ENCODE measurements around the gene TTLL7. TPM values are rescaled to one million over a fixed set of nuclear protein-coding genes. Genes with fewer than 3 reads are reported as not detected.

TTLL7 gene
- total and polyA plus RNA-seq, 9 of the 15 experiments (the other 6 are each of a cell fraction or from before 2014, with no cell fraction given) = 0.63 to 2.6 (median 1.7) TPM

DNA sequence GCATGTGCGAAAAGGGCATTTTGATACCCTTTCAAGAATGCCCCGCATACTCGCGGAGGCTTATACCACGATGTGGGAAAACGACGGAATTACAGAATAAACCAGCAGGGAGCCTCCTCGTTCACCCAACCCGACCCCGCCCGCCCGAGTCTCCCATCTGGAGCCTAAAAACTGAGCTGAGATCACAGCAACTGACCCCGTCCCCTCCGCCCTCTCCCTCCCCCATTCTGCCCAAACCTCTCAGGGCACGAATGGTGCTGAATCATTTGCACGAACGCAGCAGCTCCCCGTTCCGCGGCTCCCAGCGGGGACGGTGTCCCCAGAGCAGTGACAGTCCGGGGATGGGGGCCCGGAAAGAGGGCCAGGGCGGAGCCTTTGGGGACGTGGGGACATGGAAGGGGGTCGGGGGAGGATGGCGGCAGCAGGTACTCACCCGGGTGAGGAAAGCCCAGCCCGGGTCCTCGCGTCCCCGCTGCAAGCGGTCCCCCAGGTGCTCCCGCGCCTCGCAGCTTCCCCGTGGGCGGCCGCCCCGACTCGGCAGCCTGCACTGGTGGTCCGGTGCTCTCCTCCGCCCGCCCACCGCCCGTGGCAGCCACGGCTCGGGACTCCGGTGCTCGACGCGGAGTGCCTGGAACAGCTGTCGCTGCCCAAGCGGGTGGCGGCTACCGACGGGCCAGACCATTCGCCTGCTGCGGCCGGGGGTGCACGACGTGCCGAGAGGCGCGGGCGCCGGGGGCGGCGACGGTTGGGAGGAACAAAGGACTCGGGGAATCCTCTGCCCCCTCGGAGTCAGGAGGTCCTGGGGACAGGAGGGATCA is at the start of gene TTLL7 (continued):
- TF ChIP-seq, protein P1, sequence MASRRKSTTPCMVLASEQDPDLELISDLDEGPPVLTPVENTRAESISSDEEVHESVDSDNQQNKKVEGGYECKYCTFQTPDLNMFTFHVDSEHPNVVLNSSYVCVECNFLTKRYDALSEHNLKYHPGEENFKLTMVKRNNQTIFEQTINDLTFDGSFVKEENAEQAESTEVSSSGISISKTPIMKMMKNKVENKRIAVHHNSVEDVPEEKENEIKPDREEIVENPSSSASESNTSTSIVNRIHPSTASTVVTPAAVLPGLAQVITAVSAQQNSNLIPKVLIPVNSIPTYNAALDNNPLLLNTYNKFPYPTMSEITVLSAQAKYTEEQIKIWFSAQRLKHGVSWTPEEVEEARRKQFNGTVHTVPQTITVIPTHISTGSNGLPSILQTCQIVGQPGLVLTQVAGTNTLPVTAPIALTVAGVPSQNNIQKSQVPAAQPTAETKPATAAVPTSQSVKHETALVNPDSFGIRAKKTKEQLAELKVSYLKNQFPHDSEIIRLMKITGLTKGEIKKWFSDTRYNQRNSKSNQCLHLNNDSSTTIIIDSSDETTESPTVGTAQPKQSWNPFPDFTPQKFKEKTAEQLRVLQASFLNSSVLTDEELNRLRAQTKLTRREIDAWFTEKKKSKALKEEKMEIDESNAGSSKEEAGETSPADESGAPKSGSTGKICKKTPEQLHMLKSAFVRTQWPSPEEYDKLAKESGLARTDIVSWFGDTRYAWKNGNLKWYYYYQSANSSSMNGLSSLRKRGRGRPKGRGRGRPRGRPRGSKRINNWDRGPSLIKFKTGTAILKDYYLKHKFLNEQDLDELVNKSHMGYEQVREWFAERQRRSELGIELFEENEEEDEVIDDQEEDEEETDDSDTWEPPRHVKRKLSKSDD (conservative IDR thresholded peaks at IDR 0.05; ENCODE audit: low read length) = no peak
- TF ChIP-seq EP300 (IDR thresholded peaks at IDR 0.05; ENCODE audit: low read length) = no peak
- TF ChIP-seq ESRRB (CRISPR knock-in tag; IDR thresholded peaks at IDR 0.05; ENCODE audit: borderline replicate concordance) = no peak
- TF ChIP-seq FOXM1 (IDR thresholded peaks at IDR 0.05; ENCODE audit: low read depth) = 0 out of 2 replicates have a peak, but pooled peaks have one; percentile 32
- TF ChIP-seq FOXM1 (CRISPR knock-in tag; IDR thresholded peaks at IDR 0.05; ENCODE audit: low read depth) = no peak
- peak; percentile 82 for TF ChIP-seq E2F3 (CRISPR knock-in tag; IDR thresholded peaks at IDR 0.05)
- no peak for TF ChIP-seq HDAC8 (tag; IDR thresholded peaks at IDR 0.05)
- TF ChIP-seq, protein P2, sequence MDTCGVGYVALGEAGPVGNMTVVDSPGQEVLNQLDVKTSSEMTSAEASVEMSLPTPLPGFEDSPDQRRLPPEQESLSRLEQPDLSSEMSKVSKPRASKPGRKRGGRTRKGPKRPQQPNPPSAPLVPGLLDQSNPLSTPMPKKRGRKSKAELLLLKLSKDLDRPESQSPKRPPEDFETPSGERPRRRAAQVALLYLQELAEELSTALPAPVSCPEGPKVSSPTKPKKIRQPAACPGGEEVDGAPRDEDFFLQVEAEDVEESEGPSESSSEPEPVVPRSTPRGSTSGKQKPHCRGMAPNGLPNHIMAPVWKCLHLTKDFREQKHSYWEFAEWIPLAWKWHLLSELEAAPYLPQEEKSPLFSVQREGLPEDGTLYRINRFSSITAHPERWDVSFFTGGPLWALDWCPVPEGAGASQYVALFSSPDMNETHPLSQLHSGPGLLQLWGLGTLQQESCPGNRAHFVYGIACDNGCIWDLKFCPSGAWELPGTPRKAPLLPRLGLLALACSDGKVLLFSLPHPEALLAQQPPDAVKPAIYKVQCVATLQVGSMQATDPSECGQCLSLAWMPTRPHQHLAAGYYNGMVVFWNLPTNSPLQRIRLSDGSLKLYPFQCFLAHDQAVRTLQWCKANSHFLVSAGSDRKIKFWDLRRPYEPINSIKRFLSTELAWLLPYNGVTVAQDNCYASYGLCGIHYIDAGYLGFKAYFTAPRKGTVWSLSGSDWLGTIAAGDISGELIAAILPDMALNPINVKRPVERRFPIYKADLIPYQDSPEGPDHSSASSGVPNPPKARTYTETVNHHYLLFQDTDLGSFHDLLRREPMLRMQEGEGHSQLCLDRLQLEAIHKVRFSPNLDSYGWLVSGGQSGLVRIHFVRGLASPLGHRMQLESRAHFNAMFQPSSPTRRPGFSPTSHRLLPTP (IDR thresholded peaks at IDR 0.05; ENCODE audit: borderline replicate concordance, extremely low read depth, insufficient read length) = no peak
- TF ChIP-seq, protein P3, sequence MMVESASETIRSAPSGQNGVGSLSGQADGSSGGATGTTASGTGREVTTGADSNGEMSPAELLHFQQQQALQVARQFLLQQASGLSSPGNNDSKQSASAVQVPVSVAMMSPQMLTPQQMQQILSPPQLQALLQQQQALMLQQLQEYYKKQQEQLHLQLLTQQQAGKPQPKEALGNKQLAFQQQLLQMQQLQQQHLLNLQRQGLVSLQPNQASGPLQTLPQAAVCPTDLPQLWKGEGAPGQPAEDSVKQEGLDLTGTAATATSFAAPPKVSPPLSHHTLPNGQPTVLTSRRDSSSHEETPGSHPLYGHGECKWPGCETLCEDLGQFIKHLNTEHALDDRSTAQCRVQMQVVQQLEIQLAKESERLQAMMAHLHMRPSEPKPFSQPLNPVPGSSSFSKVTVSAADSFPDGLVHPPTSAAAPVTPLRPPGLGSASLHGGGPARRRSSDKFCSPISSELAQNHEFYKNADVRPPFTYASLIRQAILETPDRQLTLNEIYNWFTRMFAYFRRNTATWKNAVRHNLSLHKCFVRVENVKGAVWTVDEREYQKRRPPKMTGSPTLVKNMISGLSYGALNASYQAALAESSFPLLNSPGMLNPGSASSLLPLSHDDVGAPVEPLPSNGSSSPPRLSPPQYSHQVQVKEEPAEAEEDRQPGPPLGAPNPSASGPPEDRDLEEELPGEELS (CRISPR knock-in tag; IDR thresholded peaks at IDR 0.05; ENCODE audit: borderline replicate concordance) = no peak
- TF ChIP-seq MAFF (IDR thresholded peaks at IDR 0.05; ENCODE audit: low read length) = no peak; the same call in 1 of the 2 replicates
- TF ChIP-seq, protein P4, sequence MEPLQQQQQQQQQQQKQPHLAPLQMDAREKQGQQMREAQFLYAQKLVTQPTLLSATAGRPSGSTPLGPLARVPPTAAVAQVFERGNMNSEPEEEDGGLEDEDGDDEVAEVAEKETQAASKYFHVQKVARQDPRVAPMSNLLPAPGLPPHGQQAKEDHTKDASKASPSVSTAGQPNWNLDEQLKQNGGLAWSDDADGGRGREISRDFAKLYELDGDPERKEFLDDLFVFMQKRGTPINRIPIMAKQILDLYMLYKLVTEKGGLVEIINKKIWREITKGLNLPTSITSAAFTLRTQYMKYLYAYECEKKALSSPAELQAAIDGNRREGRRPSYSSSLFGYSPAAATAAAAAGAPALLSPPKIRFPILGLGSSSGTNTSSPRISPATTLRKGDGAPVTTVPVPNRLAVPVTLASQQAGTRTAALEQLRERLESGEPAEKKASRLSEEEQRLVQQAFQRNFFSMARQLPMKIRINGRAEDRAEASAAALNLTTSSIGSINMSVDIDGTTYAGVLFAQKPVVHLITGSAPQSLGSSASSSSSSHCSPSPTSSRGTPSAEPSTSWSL (CRISPR knock-in tag; IDR thresholded peaks at IDR 0.05; ENCODE audit: borderline replicate concordance) = no peak
- TF ChIP-seq ELF2 (CRISPR knock-in tag; IDR thresholded peaks at IDR 0.05) = no peak
- TF ChIP-seq NFYB (IDR thresholded peaks at IDR 0.05; ENCODE audit: extremely low read depth, insufficient read length) = no peak
- no peak for TF ChIP-seq HIVEP1 (CRISPR knock-in tag; IDR thresholded peaks at IDR 0.05)
- TF ChIP-seq, protein P5, sequence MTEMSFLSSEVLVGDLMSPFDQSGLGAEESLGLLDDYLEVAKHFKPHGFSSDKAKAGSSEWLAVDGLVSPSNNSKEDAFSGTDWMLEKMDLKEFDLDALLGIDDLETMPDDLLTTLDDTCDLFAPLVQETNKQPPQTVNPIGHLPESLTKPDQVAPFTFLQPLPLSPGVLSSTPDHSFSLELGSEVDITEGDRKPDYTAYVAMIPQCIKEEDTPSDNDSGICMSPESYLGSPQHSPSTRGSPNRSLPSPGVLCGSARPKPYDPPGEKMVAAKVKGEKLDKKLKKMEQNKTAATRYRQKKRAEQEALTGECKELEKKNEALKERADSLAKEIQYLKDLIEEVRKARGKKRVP (CRISPR knock-in tag; IDR thresholded peaks at IDR 0.05) = no peak
- TF ChIP-seq FOXJ3 (CRISPR knock-in tag; IDR thresholded peaks at IDR 0.05) = no peak
- no peak for TF ChIP-seq ZNF324 (CRISPR knock-in tag; IDR thresholded peaks at IDR 0.05)
